M059J (cell line): Measurements from ENCODE around the gene DOCK8. TPM values are rescaled to one million over a fixed set of nuclear protein-coding genes. Genes with fewer than 3 reads are reported as not detected.
"Not testable (repeated sequence)": the region's sequence is repeated elsewhere in the genome, so short reads cannot be mapped to it uniquely, and the experiment has no call there.

Experiments used
- DNase-seq: peaks from one replicate; pipeline ENCODE4 v3.0.0-alpha.2; 2012; ENCODE audit warnings: low read depth
- total RNA-seq: library from RNA; depleted of rRNA; stranded (reverse); fragments of >200 nt; shearing (Covaris generic); gene quantifications from 2 replicates; pipeline ENCODE4 v1.2.3, GENCODE V29; 2014; rRNA removed

The DOCK8 gene
- 0.49 and 1.4 TPM in 2 replicates for total RNA-seq

DNA sequence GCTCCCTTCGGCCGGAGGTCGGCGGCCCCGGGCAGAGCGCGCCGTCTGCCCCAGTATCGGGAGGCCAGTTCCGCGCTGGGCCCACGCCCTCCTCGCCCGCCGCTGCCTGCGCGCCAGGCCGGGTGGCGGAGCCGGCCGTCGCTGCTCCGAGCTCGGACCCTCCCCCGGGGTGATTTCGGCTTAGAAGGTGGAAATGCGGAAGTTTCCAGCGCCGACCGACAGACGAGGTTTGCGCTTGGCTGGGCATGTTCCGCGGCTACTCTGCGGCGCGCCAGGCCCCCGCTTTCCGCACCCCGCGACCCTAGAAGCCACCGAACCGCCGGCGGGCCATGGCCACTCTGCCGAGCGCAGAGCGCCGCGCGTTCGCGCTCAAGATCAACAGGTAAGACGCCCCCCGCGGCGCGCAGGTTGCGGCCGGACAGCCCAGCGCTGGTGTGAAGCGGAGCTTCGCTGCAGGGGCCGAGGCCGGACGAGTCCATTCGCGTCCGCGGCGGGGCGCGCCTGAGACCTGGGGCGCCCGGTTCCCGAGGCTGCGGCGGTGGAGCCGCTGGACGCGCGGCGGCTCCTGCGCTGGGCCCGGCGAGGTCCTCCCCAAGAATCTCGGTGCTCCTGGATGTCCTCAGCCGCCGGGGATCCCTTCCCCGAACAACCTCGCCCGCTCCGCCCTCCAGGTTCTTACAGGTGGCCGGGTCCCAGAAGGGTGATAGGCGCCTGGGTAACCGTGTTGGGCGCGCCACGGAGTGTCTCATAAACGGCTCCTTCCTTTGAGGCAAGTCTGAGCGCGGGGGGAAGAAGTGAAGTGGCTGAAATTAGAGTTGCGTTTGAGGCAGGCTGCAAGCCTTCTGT lies at the start of gene DOCK8:
Gene DOCK8 (plus strand): TSS at position 218 of the 846 bp plus-strand sequence. CDS start 112 bp downstream, at position 330.
- no peak for DNase-seq

DNA sequence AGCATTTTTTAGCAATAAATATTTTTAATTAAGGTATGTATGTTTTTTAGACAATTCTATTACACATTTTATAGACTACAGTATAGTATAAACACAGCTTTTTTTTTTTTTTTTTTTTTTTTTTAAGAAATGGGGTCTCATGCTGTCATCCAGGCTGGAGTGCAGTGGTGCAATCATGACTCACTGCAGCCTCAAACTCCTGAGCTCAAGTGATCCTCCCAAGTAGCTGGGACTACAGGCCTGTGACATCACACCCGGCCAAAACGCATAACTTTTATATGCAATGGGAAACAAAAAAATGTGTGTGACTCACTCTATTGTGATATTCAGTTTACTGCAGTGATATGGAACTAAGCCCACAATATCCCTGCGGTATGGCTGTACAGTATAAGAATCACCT lies 44.9 kb upstream of the DOCK8 start:
- not testable (repeated sequence) for DNase-seq

DNA sequence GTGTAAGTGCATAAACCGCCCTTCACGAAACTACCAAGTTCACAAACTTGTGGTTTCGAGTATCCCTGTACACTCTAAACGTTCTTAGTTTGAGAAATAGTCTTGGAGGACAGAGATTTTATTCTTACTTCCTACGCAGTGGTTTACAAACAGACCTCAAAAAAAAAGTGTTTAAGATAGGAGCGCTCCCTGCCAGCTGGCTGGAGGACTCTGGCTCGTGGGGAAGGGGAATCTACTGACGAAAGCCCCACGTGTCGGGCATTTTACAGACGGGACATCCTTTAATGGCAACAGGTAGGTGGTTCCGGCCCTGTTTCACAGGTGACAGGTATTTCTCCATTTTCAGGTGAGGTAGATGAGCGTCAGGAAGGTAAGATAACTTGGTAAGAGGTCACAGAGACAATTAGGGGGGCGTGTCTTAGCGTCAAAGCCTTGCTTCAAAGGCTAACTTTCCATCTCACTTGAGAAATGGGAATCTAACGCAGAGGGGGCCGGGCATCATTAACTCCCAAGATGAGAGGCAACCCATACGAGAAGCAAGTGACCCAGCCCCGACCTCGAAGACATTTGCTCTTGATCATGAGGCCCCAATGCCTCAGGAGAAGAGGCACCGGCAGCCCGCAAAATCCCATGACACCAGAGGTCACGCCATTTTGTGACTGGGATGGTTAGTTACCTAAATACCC lies 36.4 kb upstream of the DOCK8 start:
- peak; percentile 1 for DNase-seq

DNA sequence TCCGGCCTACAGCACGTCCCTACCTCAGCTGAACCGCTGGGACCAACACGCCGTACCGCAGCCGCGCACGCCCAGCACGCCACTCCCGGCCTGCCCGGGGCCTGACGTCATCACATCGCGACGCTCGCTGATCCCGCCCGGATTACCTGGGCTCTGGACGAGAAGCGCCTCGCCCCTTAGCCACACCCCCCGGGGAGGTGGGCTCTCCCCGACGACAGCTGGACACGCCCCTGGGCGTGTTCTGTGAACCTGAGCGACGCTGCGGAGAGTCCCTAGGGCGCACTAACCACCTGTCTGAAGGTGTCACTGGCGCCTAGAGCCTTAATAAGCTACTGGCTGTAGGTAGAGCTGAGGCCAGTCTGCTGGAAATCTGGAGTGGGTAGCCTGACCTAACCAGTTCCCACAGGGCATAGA lies 35.7 kb upstream of the DOCK8 start, which contains the start of gene ZNG1A:
Gene ZNG1A (minus strand): TSS at position 87 of the 414 bp plus-strand sequence. CDS start 87 bp downstream, outside the sequence.
- peak; percentile 75 for DNase-seq

DNA sequence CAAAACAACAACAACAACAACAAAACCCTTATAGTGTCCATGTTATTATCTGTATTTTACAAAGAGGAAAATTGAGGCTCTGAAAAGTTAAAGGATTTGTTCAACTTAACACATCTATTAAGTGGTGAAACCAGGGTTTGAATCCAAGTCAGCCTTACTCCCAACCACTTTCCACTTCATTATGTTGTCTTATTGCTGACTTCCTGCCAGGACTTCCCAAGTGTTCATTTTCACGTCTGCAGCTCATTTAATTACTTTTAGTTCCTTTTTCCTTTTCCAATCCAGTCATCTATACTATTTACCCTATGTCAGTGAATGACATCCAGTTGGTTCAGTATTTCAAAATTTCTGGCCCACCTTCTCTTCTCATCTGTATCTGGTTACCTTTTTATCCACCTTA lies 15.1 kb upstream of the DOCK8 start:
- DNase-seq = not testable (repeated sequence)

DNA sequence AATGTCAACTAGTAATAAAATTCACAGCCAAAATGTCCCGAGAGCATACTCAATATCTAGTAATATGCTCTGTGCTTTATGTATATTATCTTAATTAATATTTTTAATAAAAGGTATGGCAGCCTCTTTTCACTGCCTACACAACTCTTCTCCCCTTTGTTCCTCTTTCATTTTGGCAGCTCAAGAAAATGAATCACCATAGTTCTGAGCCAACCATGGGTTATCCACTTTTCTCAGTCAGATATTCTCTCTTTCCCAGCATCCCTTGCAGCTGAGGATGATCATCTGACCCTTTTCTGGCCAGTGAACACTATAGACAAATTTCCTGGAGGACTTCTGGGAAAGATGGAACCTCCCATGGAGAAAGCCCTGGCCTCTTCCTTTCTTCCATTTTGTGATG lies 8.2 kb upstream of the DOCK8 start:
- DNase-seq = no peak

DNA sequence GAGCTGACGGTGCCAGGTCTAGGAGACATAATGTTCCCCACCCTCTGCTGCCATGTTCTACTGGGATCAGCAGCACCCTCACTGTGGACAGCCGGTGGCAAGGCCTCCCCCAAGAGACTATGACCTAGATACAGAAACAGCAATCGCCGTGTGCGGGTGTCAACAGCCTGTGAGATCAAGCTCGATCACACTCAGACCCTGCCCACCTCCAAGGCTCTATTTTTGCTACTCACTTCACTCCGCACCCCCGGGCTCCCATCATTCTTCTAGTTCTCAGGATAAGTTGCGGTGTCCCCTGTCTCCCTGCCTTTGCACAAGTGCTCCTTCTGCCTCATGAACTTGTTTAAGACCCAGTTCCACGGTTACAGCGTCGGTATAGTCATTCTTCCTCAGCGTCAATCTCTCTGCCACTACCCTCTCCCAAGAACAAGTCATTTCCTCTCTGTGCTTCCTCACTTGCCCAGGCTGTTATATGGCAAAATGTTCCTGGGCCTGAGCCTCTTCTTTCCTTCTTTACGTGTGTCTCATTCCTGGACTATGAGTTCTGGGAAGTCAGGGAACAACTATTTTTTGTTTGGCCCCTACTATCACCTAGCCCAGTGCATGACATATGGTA lies 5.4 kb upstream of the DOCK8 start:
- DNase-seq = no peak

DNA sequence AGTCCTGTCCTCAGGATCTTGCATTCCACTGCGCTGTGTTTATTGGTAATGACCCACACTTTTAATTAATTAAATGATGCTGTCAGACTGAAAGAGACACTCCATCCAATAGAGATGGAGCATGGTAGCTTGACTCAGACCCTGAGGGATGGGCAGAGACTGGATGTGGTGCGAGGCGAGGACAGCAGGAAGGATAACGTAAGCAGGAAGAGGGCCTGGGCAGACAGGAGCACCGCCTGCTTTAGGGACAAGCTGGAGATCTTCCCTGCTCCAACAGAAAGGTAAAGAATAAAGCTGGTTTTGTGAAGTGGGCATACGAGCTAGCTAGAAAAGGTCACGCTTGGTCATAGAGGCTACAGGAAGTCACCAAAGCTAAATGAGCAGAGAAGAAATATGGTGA lies 3.6 kb upstream of the DOCK8 start:
- no peak for DNase-seq

DNA sequence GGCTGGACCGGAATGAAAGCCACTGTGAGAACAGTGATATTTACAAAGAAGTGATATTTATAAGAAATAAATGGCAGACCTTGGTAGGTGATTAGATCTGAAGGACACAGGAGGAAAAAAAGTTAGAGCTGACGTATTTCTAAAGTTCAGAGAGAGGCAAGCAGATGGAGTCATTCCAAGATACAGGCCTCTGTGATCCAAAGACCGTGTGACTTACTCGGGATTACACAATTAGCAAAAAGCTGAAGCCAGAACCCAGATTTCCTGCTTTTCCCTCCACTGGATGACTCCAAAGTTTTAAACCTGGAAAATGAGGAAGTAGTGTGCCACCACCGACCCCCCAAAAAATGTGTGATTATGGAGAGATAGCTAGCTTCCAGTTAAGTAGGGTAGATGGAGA lies 3.1 kb upstream of the DOCK8 start:
- peak; percentile 41 for DNase-seq

DNA sequence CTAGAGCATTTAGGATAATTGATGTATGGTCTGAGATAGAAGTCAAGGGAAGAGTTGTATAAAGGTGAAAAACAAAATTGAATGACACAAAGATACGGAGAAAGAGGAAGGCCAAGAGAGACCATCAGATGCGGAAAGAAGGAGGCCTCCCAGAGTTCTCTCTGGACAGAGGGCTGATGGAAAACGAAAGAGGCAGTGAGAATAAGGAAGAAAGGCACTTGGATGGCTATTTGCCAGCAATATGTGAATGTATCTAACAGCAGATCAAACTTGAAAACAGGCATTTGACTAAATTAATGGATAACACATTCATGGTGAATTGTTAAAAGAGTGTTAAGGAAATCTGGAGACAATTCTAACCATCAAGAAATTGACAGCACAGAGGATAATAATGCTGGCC lies 2.4 kb upstream of the DOCK8 start:
- peak; percentile 10 for DNase-seq

DNA sequence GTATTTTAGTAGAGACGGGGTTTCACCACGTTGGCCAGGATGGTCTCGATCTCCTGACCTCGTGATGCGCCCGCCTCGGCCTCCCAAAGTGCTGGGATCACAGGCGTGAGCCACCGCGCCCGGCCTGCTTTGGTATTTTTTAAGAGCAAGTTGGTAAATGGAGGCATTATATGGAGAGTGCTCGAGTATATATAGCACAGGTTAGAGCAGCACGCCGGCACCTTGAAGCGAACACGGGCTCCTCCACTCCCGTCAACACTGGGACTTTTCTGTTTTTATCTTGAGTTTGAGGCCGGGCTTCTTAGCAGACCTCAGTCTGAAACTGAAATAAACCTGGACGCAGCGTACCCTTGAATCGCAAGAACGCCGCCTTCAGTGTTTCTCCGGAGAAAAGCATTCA lies 764 bp upstream of the DOCK8 start:
- not testable (repeated sequence) for DNase-seq

DNA sequence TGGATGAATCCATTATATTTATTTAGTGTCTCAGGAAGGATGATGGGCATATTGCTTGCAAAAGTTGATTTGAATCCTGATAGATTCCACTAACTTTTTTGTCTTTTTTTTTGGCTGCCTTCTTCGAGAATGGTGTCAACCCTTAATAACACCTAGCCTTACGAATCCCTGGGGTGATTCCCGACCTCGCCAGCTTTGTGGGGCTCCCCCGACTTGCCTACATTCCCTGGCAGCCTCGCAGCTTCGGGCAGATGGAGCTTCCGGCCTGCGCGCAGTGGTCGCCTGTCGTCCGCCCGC lies 366 bp upstream of the DOCK8 start:
- no peak for DNase-seq

DNA sequence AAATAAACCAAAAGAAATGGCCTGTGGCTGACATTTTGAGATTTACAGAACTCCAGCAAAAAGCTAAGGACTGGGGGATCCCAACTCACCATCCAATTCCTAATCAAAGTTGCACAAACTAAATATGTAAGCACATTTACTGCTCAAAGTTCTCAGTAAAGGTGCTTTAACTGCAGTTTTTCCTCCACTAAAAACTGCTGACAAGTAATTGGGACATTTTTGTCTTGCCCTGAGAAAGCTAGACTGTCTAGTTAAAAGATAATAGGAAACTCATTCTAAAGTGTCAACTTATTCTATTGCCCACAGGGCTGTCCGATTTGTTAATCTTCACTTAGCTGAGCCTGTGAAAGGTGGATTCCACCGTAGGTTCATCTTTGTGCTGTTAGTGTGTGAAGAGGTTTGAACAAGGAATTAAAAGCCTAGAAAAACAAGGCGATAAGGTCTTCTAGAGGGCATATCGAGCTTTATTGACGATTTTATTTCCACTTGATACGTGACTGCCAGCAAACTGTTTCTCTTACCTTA lies 1.0 kb downstream of the DOCK8 start:
- DNase-seq = no peak

DNA sequence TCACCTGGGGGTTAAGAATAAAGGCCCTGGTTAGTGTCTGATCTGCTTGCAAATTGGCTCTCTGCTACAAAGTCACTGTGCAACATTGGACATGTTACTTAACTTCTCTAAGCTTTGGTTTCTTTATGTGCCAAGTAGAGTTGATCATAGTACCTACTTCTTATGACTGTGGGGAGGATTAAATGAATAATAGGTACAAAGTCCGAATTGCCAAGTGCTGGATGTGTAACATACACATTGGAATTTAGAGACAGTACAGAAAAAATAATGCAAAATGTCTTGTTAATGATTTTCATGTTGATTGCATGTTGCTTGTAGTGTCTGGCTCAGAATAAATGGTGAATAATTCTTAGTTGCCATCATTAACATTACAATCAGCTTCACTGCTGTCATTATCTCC lies 2.2 kb downstream of the DOCK8 start:
- DNase-seq = no peak

DNA sequence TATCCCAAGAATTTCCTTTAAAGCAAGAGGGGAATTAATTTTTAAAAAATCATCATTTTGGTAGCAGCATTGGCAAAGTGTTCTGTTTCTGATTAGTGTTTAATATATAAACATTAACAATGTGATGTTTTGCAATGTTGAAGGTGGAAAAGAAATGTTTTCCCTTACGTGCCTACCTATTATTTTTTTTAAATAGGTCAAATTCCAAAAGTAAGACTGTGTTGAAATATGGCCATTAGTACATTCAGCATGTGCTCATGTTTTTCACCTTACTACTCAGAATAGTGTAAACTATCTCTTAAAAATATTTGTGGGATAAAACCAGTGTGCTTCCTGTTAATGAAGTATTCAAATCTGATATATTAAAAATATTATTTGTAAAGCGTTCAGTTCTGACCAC lies 3.3 kb downstream of the DOCK8 start:
- no peak for DNase-seq

DNA sequence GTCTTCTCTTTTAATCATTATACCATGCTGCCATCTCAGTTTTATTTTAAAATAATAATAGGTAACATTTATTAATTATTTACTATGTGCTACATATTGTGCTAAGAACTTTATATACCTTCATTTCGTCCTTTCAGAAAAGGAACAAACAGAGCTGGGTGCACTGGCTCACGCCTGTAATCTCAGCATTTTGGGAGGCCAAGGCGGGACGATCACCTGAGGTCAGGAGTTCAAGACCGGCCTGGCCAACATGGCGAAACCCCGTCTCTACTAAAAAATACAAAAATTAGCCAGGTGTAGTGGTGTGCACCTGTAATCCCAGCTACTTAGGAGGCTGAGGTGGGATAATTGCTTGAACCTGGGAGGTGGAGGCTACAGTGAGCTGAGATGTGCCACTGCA lies 4.4 kb downstream of the DOCK8 start:
- DNase-seq = not testable (repeated sequence)

DNA sequence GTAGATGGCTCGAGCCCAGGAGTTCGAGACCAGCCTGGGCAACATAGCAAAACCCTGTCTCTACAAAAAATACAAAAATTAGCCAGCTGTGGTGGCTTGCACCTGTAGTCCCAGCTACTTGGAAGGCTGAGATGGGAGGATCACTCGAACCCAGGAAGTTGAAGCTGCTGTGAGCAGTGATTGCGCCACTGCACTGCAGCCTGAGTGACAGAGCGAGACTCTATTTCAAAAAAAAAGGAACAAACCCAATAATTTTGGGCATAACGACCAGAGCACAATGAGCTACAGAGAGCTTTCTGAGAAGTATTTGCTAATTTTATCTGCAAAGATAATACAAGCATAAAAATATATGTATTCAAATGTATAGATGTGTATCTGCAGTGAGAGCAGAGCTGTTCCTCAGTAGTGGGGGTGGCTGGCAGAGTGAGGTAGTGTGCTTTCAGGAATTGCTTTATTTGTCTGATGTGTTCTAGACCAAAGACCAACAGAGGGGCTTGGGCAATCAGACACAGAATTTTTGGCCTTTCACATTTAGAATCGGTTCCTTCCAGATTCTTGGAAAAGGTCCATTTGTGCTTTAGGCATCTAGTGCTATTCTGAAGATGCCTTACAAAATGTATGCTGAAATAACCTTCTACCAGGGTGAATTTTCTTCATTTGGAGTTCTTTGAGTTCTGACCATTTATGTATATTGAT lies 5.2 kb downstream of the DOCK8 start:
- no peak for DNase-seq

DNA sequence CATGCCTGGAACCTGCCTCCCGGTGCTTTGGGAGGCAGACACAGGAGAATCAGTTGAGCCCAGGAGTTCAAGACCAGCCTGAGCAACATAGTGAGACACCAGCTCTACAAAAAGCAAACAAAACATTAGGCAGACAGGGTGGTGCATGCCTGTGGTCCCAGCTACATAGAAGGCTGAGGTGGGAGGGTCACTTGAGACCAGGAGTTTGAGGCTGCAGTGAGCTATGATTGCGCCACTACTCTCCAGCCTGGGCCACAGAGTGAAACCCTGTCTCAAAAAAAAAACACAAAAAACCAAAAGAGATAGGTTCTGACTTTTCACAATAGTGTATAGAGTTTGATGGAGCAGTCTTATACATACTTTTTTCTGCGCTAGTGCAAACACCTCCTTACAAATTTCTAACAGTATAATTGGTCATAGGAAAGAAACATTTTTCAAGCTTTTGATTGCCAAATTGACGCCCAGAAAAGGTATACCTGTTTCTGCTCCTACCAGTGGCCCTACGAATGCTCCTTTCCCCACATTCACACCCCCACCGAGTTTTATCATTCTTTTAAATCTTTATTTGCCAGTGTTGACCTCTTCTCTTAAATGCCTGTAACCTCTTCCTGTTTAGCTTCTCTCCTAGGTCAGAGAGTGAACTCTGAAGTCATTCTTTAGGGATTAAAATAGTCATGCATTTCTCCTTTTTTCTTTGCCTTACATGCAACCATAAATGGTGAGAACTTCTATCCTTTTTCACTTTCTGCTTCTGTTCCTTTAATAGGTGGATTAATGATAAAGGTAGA lies 7.5 kb downstream of the DOCK8 start:
- peak; percentile 76 for DNase-seq

DNA sequence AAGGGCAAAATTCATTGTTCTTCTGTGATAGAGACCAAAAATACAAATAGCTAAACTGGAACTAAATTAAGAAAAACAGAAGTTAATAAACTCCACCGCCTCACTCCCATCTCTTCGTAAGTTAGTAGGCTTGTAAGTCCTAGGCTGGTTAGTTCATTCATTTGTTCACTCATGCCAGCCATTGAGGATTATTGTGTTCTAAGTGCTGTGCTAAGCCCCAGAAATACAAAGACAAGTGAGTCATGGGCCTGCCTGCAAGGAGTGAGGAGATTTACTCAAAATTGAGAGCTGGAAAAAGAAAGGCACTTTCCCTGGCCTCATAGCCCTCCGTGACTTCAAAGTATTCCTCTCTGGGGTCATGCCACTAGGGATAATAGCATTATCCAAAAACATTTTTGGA lies 8.5 kb downstream of the DOCK8 start:
- peak; percentile 54 for DNase-seq

DNA sequence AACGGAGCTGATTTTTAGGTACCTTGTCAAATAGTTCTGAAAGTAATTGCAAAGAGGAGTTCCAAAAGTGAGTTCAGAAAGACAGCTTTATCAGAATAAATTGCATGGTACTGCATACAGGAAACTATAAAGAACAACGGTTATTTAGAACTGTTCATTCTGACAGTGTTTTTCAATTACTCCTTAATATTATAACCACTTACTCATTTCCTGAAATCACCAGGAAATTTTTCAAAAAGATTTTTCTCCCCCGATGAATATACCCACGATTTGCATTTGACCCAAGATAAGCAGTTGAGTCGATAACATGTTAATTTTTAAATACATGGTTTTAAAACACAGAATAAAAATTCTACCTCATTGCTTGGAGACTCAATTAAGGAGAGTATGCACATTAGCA lies 9.4 kb downstream of the DOCK8 start:
- DNase-seq = no peak
